GM19467 (cell line): ENCODE results near the gene PIK3CG.

Experiments
- ATAC-seq: cut with Tn5 transposase; IDR thresholded peaks from one replicate; pipeline ENCODE4 v1.9.1; 2021; ENCODE audit warnings: mild to moderate bottlenecking, moderate library complexity; ENCODE audit not compliant: unreplicated experiment

Gene PIK3CG

GRCh38 chr7:106855540-106856132, 9.4 kb upstream of the PIK3CG start:
- no peak for ATAC-seq

GRCh38 chr7:106858618-106859532, 6.2 kb upstream of the PIK3CG start:
- no peak for ATAC-seq

- no peak for ATAC-seq
Observed at GRCh38 chr7:106862317-106863089, 2.6 kb upstream of the PIK3CG start.

GRCh38 chr7:106863274-106863997, 1.6 kb upstream of the PIK3CG start:
- ATAC-seq: no peak

GRCh38 chr7:106864298-106865081, 592 bp upstream of the PIK3CG start:
- ATAC-seq: peak; percentile 32

- no peak for ATAC-seq
Observed at GRCh38 chr7:106866298-106867281, 1.5 kb downstream of the PIK3CG start.

- ATAC-seq: no peak
Observed at GRCh38 chr7:106867641-106868351, 2.7 kb downstream of the PIK3CG start.

- ATAC-seq: no peak
Observed at GRCh38 chr7:106868364-106868763, 3.3 kb downstream of the PIK3CG start.

GRCh38 chr7:106869954-106870353, 4.9 kb downstream of the PIK3CG start:
- no peak for ATAC-seq

- ATAC-seq: no peak
Observed at GRCh38 chr7:106870528-106870927, 5.4 kb downstream of the PIK3CG start.

GRCh38 chr7:106870983-106871410, 5.9 kb downstream of the PIK3CG start:
- peak; percentile 90 for ATAC-seq

- no peak for ATAC-seq
Observed at GRCh38 chr7:106871793-106872571, 6.9 kb downstream of the PIK3CG start.

GRCh38 chr7:106872763-106873162, 7.7 kb downstream of the PIK3CG start:
- no peak for ATAC-seq

- ATAC-seq: no peak
Observed at GRCh38 chr7:106874076-106874475, 9.0 kb downstream of the PIK3CG start.

GRCh38 chr7:106875508-106875907, 10.4 kb downstream of the PIK3CG start:
- ATAC-seq: no peak

- ATAC-seq: no peak
Observed at GRCh38 chr7:106878748-106879439, 13.8 kb downstream of the PIK3CG start.

GRCh38 chr7:106881984-106882383, 16.9 kb downstream of the PIK3CG start:
- no peak for ATAC-seq
